Ovary (tissue), 3 donors: ENCODE data around the gene ABI3BP.

Experiments
- CTCF ChIP-seq, 3 donors: fragments of 450-650 bp in 2 of 3; fragments of 200-600 bp in 1 of 3; IDR thresholded peaks; one replicate each; pipeline versions ENCODE4 v1.5.1 to v1.8.0; 2016 to 2022; ENCODE audit warnings: antibody characterized with exemption in 3 of 3, mild to moderate bottlenecking in 1 of 3
- EP300 ChIP-seq: sonication (generic); formaldehyde crosslinking; IDR thresholded peaks from one replicate; pipeline ENCODE4 v1.6.1; 2017; ENCODE audit warnings: antibody characterized with exemption
- POLR2A ChIP-seq: fragments of 450-650 bp; IDR thresholded peaks from one replicate; pipeline ENCODE4 v1.6.1; 2017; ENCODE audit warnings: antibody characterized with exemption, mild to moderate bottlenecking, moderate library complexity
- donor health status: DM: no; HTN: no; CAD: no.

- TF ChIP-seq POLR2A (no peak), CTCF (IDR thresholded peaks at IDR 0.05) (no peak), EP300 (no peak)
Measured at GRCh38 chr3:101009386-101009785, 16.2 kb upstream of the ABI3BP start.
